GM18868 (cell line): ENCODE data around the gene CERS6.

Source experiments
- ATAC-seq: cut with Tn5 transposase; IDR thresholded peaks from one replicate; pipeline ENCODE4 v1.9.1; 2021; ENCODE audit warnings: mild to moderate bottlenecking, moderate library complexity; ENCODE audit not compliant: unreplicated experiment

Gene CERS6

DNA sequence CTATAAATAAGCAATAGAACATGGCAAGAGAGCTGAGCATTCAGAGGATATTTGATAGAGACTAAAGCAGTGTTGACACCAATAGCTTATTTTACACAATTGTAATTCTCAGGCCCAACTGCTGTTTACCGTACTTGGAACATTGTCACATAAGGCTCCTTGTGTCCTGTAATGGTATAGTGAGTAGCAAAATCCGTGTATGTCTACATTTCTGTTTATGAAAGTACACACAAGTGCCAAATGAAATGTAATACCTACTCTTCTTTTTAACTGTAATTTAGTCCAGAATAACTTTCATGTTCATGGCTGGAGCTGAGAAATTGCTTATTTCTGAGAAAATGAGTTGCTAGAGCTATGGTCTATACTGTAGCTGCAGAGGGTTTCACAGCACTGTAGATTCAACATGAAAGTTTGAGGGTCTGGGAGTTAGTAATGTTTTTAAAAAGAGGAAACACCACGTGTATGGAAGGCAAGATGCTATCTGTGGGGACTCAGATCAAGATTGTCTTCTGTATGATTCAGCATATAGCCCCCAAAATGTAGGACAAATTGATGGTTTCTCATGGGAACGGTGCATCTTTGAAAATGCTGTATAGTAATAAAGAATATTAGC, 236.2 kb downstream of the CERS6 start:
- ATAC-seq, result peak; percentile 77

DNA sequence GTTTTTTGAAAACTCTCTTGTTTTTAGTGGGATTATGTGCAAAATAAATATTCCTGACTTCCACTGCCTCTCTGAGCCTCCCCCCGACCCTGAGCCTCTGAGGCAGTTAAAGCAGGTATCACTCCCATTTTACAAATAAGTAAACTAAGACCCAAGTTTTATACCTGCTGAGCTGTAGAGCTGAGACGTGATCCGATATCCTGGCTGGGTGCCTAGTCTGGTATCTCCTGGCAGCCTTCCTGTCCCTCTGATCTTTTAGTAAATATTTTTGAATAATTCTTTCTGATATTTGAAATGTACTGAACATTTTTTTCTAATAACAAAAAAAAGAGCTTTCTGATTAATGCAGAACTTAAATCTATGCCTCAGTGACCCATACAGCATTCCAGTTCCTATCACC, 238.1 kb downstream of the CERS6 start:
- no peak for ATAC-seq

GRCh38 chr2:168694866-168695265, 238.8 kb downstream of the CERS6 start:
- no peak for ATAC-seq

DNA sequence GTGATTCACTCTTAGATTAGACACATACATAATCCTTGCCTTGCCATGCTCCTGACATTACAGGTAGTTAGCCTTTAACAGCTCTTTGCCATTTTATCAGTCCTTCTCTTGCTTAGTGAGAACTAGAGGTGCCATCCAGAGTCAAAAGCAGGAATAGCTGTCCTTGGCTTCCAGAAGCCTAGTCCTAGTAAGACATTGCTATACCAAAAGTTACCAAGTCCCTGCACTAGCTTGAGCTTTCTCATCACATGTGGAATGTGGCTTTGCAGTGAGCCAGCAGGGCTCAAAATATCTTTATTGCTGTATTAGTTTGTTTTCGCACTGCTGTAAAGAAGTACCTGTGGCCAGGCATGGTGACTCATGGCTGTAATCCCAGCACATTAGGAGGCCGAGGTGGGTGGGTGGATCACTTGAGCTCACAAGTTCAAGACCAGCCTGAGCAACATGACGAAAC, 241.6 kb downstream of the CERS6 start:
- ATAC-seq, result no peak

DNA sequence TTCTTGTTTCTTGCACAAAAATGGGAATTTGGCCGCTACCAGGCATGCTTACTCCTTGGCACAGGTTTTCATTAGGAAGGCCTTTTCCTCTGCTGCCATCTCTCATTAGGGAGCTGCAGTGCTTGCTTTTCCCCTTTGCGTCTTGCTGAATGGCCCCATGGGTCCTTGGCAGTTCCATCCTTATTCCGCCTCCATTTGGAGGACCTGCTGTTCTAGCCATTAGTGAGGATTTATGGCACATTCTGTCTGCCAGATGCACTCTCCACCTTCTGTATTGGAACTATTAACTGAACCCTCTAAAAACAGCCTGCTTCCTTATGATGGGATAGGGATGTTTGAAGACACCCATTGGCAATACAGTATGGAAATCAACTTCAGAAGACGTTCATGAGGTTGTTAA, 242.9 kb downstream of the CERS6 start:
- no peak for ATAC-seq

DNA sequence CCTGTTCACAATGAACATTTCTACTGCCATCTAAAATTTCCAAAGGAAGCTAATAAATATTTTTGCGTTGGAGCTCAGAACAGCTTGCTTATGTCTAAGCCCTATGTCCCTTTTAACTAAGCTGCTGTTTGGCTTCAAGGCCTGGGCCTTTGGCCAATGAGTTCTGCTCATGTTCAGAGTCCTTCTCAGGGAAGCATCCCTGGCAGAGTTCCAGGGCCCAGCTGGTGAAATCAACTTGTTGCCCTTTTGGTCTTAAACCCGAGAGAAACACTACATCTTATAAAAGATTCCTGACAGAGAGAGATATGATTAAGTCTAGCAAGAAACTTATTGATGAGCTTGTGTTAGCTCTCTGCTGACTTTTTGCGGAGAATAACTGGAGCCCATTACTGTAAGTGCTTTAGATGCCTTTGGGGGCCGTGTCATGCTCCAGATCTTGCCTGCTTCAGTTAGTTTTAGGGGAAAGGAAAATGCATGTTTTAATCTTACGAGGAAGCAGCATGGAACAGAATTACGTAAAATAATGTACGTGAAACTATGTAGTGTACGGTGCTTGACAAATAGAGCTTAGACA, 243.9 kb downstream of the CERS6 start:
- ATAC-seq, result no peak

- no peak for ATAC-seq
Observed at GRCh38 chr2:168700615-168701245, 244.7 kb downstream of the CERS6 start.

DNA sequence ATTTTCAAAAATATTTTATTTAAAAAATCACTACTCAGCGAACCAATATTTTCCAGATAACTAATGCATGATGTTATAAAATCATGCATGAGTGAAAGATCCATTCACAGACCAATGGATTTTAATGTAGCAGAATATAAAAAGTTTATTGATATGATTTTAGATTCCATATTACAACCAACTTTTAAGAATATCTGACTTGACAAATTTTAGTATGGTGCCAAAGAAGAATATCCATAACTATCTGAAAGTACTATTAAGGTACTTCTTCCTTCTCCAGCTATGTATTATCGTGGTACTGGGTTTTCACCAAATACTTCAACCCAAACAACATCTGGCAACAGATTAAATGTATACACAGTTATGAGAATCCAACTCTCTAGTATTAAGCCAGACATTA, 246.5 kb downstream of the CERS6 start:
- ATAC-seq, result no peak

- ATAC-seq, result no peak
Observed at GRCh38 chr2:168703926-168704325, 247.9 kb downstream of the CERS6 start.

DNA sequence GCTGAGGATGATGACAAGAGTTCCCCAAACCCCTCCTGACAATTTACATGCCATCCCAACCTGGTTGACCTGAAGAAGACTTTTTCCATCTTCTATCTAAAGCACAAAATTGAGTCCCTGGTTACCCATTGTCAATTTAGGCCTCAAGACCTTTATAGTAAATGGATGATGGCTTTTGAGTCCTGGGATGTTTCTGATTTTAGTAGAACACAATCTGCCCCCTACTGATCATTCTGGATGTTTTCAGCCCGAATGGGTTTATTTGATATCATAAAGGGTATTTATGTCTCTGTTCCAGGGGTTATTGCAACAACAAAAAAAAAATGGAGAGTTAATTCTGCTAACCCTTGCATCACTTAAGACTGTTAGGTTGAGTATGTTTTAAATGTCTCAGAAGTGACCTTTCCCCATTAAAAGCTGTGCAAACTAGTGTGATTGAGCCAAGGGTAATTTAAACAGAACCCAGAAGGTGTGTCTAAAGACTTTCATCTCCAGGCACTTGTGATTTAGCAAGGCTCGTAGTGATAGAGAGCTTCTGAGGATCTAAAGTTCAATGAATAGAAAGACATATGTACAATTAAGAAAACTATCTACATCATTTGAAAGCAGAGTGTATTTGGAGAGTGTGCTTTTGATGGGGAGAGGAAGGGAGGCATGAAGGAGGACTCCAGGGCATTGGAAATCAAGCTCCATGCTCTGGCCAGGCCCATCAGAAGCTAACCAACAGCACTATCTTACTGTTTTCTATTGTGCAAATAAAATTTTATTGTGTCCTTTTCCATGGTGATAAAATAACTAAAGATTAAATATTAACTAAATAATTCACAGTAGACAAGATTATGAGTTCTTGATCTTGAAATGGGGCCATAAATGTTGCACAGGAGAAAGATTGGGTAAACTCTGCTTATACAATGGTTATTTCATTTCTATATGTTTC, 249.7 kb downstream of the CERS6 start:
- peak; percentile 42 for ATAC-seq

GRCh38 chr2:168706806-168707205, 250.7 kb downstream of the CERS6 start:
- ATAC-seq, result no peak

DNA sequence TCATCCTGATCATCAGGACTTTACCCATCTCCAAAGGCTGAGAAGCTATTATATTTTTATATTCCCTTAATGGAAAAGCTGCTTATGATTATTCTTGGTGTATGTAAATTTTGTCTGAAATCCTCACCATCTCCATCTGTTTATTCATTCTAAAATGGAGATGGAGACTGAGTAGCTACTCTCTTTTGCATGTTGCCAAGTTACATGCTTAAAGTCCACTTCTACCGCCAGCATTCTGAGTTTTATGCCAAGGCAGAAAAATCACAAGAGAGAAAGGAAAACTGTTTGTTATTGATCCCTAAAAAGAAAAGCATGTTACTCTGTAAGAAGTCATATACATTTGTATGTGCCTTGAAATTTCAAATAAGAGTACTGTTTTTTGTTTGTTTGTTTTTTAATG, 252.0 kb downstream of the CERS6 start:
- ATAC-seq, result no peak

DNA sequence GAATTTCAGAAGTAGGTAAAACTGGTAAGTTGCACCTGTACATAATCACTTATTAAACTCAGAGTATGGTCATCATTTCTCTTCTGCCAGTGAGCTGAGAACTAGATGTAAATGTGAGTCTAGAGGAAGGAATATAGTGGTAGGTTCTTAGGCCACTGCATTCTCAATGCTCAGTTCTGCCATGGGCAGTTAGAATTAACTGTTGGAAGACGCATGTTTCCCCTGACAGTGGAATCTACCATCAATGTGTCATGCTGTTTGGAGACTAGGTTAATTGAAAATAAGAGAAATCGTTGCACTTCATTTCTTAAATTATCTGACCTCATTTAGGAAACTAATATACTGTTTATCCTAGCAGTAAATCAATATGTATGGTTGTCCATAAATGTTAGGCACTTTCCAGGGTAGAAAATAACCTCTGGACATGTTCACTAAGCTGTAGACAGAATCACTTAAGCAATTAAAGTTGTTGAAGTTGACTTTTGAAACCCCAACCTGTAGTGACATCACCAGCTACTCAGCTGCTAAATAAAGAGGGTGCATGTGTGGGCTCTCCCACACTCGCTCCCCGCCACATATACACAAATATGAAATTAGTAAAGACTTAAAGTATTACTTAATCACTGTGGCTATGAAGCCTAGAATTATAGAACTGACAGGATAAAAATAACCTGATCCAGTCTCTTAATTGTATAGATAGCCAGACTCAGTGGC, 254.8 kb downstream of the CERS6 start:
- ATAC-seq, result no peak

DNA sequence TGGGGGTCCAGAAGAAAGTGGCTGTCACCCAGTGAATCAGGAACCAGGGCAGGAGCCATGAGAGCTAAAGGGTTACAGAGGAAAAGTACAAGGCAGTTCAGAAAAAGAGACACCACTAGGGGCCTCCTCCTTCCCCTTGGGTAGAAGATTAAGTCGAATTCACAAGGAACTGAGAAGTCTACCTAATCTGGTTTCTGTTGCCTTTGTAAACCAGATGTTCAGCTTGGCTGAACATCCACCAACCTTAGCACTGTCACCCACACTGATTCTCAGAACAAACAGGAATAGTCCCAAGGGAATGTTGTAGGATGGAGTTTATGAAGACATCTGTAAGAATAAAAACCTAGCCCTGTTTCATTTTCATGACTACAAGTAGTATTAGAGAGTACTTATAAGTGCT, 256.0 kb downstream of the CERS6 start:
- ATAC-seq, result peak; percentile 99

GRCh38 chr2:168713325-168713724, 257.3 kb downstream of the CERS6 start:
- ATAC-seq, result no peak

DNA sequence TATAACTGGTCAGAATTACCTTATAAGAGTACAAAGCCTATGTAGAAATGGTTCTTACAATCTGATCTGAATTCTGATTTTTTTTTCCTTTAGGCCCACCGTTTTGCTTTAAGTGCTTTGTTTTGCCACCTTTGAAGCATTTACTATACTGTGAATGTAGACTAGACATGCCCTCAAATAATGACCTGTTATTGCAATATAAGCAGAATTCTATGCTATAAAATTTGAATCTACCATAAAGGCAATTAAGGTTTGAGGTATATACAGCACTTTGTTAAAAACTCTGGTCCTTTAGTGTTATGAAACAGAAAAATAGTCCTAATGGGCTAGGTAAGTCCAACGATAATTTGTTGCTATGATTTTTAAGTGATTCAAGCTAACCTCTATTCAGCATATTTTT, 259.8 kb downstream of the CERS6 start:
- ATAC-seq, result no peak

- no peak for ATAC-seq
Observed at GRCh38 chr2:168716839-168717238, 260.8 kb downstream of the CERS6 start.

DNA sequence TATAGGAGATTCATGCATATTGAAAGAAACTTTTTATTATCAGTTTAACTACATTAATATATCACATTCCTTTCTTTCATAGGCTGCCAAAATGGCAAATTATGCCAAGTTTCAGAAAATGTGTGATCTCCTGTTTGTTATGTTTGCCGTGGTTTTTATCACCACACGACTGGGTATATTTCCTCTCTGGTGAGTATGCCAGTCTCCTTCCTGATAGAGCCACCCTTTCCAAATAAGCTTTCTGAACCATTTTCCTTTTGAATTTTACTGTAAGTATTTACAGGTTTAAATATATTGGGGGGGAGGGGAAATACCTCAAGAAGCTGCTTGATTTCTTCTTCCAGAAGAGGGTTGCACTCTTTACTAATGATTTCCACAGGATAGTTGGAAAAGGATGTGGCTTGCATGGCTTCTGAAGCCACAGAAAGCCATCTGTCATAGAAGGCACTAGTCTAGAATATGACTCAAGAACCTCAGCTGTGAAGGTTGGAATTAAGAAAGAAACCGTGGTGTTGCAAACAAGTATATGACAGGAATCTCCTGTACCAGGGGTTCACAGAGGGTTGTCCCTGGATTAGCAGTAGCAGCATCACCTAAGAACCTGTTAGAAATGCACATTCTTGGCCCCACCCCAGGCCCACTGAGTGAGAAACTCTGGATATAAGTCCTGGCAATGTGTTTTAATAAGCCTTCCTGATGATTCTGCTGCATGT, 261.9 kb downstream of the CERS6 start:
- ATAC-seq, result no peak

DNA sequence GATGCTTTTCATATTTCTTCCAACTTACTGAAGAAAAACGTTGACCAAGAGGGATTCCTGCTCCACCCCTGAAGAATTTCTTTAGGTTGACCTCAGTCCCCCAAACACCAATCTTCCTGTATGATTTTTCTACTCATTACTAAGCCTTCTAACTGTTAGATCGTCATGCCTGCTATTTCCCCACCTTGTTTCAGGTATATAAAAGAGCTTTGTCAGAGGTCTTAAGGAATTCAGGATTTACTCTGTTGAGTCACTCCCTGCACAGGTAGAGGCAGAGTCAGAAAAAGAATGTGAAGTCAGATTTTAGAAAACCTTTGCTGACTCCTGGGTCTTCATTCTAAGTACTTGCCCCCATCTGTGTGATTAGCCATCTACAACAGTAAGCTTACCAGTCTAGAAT, 262.6 kb downstream of the CERS6 start:
- no peak for ATAC-seq

GRCh38 chr2:168719446-168719845, 263.4 kb downstream of the CERS6 start:
- no peak for ATAC-seq
